ENCODE data around the gene KRTAP5-1.

Gene KRTAP5-1

GRCh38 chr11:1545432-1545831, 39.7 kb downstream of the KRTAP5-1 start:
- H3K9me3 ChIP-seq (ENCODE audit: control extremely low read depth in 1 of 5, control insufficient read depth in 4 of 5, insufficient read depth in 2 of 5, low read depth in 1 of 5, low read length in 4 of 5): no peaks in the 10 kb centered on the region
- H3K27ac ChIP-seq (ENCODE audit: insufficient read depth in 1 of 2, low read depth in 1 of 2, low read length in 2 of 2, poor library complexity in 1 of 2, severe bottlenecking in 2 of 2): no peak overlapping the region
- ChIA-PET POLR2A (no interaction called here), CTCF (interaction anchor here (1.2 to 1.9 kb wide), 2 partner anchors 24 to 30 kb away, joined by 3 to 14 read pairs; no protein-coding TSS in a partner anchor)
- no peak overlapping the region for H3K4me3 ChIP-seq (ENCODE audit: control insufficient read depth in 1 of 7, extremely low read depth in 1 of 7, insufficient read depth in 4 of 7, low read depth in 2 of 7, low read length in 6 of 7)
- no peaks in the 10 kb centered on the region for H3K36me3 ChIP-seq (ENCODE audit: control insufficient read depth in 4 of 4, insufficient read depth in 4 of 4, low read length in 3 of 4)
- H3K27me3 ChIP-seq (replicated peaks in 2 of 5; ENCODE audit: control insufficient read depth in 4 of 5, insufficient read depth in 5 of 5, low read length in 4 of 5): peaks cover 0 to 67% (median 19%) of the 10 kb centered on the region in 5 experiments
- 84% methylated on average over 5 of the region's 5 CpGs for WGBS (ENCODE audit: insufficient coverage)
- no peak for DNase-seq
- peaks cover 0 to 26% (median 22%) of the 10 kb centered on the region in 4 experiments for H3K4me1 ChIP-seq (ENCODE audit: control extremely low read depth in 1 of 4, control insufficient read depth in 4 of 4, insufficient read depth in 4 of 4, low read length in 3 of 4)

- 90% methylated on average over 6 of the region's 6 CpGs for WGBS (ENCODE audit: insufficient coverage)
- no peaks in the 10 kb centered on the region for H3K9me3 ChIP-seq (ENCODE audit: control extremely low read depth in 1 of 5, control insufficient read depth in 4 of 5, insufficient read depth in 2 of 5, low read depth in 1 of 5, low read length in 4 of 5)
- CTCF ChIA-PET: interaction anchor here (1.1 kb wide), 1 partner anchor 25 kb away, joined by 4 read pairs; no protein-coding TSS in a partner anchor
- H3K4me1 ChIP-seq (ENCODE audit: control extremely low read depth in 1 of 4, control insufficient read depth in 4 of 4, insufficient read depth in 4 of 4, low read length in 3 of 4): peaks cover 0 to 26% (median 22%) of the 10 kb centered on the region in 4 experiments
- H3K4me3 ChIP-seq (ENCODE audit: control insufficient read depth in 1 of 7, extremely low read depth in 1 of 7, insufficient read depth in 4 of 7, low read depth in 2 of 7, low read length in 6 of 7): no peak overlapping the region
- H3K27me3 ChIP-seq (replicated peaks in 2 of 5; ENCODE audit: control insufficient read depth in 4 of 5, insufficient read depth in 5 of 5, low read length in 4 of 5): peaks cover 0 to 60% (median 22%) of the 10 kb centered on the region in 5 experiments
- no peak for DNase-seq
- H3K27ac ChIP-seq (ENCODE audit: insufficient read depth in 1 of 2, low read depth in 1 of 2, low read length in 2 of 2, poor library complexity in 1 of 2, severe bottlenecking in 2 of 2): no peak overlapping the region
- POLR2A ChIA-PET: no interaction called here
- H3K36me3 ChIP-seq (ENCODE audit: control insufficient read depth in 4 of 4, insufficient read depth in 4 of 4, low read length in 3 of 4): no peaks in the 10 kb centered on the region
These were observed 40.5 kb downstream of the KRTAP5-1 start for GRCh38 chr11:1544536-1544935.

- Histone ChIP-seq H3K4me1 (ENCODE audit: control extremely low read depth in 1 of 4, control insufficient read depth in 4 of 4, insufficient read depth in 4 of 4, low read length in 3 of 4) (peaks cover 0 to 26% (median 22%) of the 10 kb centered on the region in 4 experiments), H3K27me3 (replicated peaks in 2 of 5; ENCODE audit: control insufficient read depth in 4 of 5, insufficient read depth in 5 of 5, low read length in 4 of 5) (peaks cover 0 to 52% (median 19%) of the 10 kb centered on the region in 5 experiments), H3K4me3 (ENCODE audit: control insufficient read depth in 1 of 7, extremely low read depth in 1 of 7, insufficient read depth in 4 of 7, low read depth in 2 of 7, low read length in 6 of 7) (no peak overlapping the region), H3K27ac (ENCODE audit: insufficient read depth in 1 of 2, low read depth in 1 of 2, low read length in 2 of 2, poor library complexity in 1 of 2, severe bottlenecking in 2 of 2) (no peak overlapping the region), H3K9me3 (ENCODE audit: control extremely low read depth in 1 of 5, control insufficient read depth in 4 of 5, insufficient read depth in 2 of 5, low read depth in 1 of 5, low read length in 4 of 5) (no peaks in the 10 kb centered on the region), H3K36me3 (ENCODE audit: control insufficient read depth in 4 of 4, insufficient read depth in 4 of 4, low read length in 3 of 4) (no peaks in the 10 kb centered on the region)
- CTCF ChIA-PET: interaction anchor here (1.1 kb wide), 1 partner anchor 26 kb away, joined by 4 read pairs; no protein-coding TSS in a partner anchor
- 95% methylated on average over 10 of the region's 13 CpGs for WGBS (ENCODE audit: insufficient coverage)
- POLR2A ChIA-PET: no interaction called here
- no peak for DNase-seq
These were observed 41.3 kb downstream of the KRTAP5-1 start for GRCh38 chr11:1543606-1544263.

GRCh38 chr11:1542267-1542666, 42.8 kb downstream of the KRTAP5-1 start:
- CTCF ChIA-PET: no interaction called here
- no peaks in the 10 kb centered on the region for H3K9me3 ChIP-seq (ENCODE audit: control extremely low read depth in 1 of 5, control insufficient read depth in 4 of 5, insufficient read depth in 2 of 5, low read depth in 1 of 5, low read length in 4 of 5)
- H3K36me3 ChIP-seq (ENCODE audit: control insufficient read depth in 4 of 4, insufficient read depth in 4 of 4, low read length in 3 of 4): peaks cover 0 to 3% (median under 1%) of the 10 kb centered on the region in 4 experiments
- no peak overlapping the region for H3K27ac ChIP-seq (ENCODE audit: insufficient read depth in 1 of 2, low read depth in 1 of 2, low read length in 2 of 2, poor library complexity in 1 of 2, severe bottlenecking in 2 of 2)
- WGBS (ENCODE audit: insufficient coverage): 85% methylated on average over 10 of the region's 10 CpGs
- DNase-seq: no peak
- POLR2A ChIA-PET: no interaction called here
- peaks cover 0 to 38% (median 18%) of the 10 kb centered on the region in 5 experiments for H3K27me3 ChIP-seq (replicated peaks in 2 of 5; ENCODE audit: control insufficient read depth in 4 of 5, insufficient read depth in 5 of 5, low read length in 4 of 5)
- no peak overlapping the region for H3K4me3 ChIP-seq (ENCODE audit: control insufficient read depth in 1 of 7, extremely low read depth in 1 of 7, insufficient read depth in 4 of 7, low read depth in 2 of 7, low read length in 6 of 7)
- H3K4me1 ChIP-seq (ENCODE audit: control extremely low read depth in 1 of 4, control insufficient read depth in 4 of 4, insufficient read depth in 4 of 4, low read length in 3 of 4): peaks cover 0 to 12% (median 10%) of the 10 kb centered on the region in 4 experiments

DNA sequence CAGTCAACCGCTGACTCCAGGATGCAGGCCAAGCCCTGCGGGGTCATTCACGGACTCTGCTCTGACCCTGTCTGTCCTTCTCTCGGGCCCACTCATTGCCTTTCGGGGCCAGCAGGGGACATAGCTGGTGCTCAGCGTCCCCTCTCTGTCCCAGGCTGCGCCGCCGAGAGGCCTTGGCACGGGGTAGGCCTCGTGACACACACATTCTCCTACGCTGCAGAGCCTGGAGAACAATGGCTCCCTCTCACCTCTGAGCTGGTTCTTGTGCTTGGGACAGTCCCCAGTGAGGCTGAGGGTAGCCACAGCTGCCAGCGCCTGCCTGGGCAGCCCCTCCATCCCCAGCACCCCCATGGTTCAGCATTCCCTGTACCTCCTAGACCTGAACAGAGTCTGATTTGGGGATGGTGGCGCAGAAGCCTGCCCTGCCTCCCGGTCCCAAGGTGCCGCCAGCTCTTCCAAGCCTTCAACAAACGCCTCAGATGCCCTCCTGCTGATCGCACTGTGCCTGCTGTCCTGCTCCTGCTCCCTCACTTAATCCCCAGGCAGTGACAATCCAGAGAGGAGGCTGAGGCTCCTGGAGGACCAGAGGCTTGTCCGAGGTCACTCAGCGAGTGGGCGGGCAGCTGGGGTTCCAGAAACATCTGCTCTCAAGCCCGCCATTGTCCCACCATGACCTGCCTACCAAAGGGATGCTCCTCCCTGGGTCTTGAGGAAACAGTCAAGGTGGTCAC, 43.4 kb downstream of the KRTAP5-1 start:
- peaks cover 0 to 4% (median 1%) of the 10 kb centered on the region in 4 experiments for H3K36me3 ChIP-seq (ENCODE audit: control insufficient read depth in 4 of 4, insufficient read depth in 4 of 4, low read length in 3 of 4)
- no peak overlapping the region for H3K27ac ChIP-seq (ENCODE audit: insufficient read depth in 1 of 2, low read depth in 1 of 2, low read length in 2 of 2, poor library complexity in 1 of 2, severe bottlenecking in 2 of 2)
- POLR2A ChIA-PET: no interaction called here
- H3K4me3 ChIP-seq (ENCODE audit: control insufficient read depth in 1 of 7, extremely low read depth in 1 of 7, insufficient read depth in 4 of 7, low read depth in 2 of 7, low read length in 6 of 7): no peak overlapping the region
- WGBS (ENCODE audit: insufficient coverage): 91% methylated on average over 21 of the region's 22 CpGs
- CTCF ChIA-PET: no interaction called here
- peaks cover 0 to 32% (median 15%) of the 10 kb centered on the region in 5 experiments for H3K27me3 ChIP-seq (replicated peaks in 2 of 5; ENCODE audit: control insufficient read depth in 4 of 5, insufficient read depth in 5 of 5, low read length in 4 of 5)
- DNase-seq: no peak
- no peaks in the 10 kb centered on the region for H3K9me3 ChIP-seq (ENCODE audit: control extremely low read depth in 1 of 5, control insufficient read depth in 4 of 5, insufficient read depth in 2 of 5, low read depth in 1 of 5, low read length in 4 of 5)
- H3K4me1 ChIP-seq (ENCODE audit: control extremely low read depth in 1 of 4, control insufficient read depth in 4 of 4, insufficient read depth in 4 of 4, low read length in 3 of 4): peaks cover 0 to 6% (median 3%) of the 10 kb centered on the region in 4 experiments

DNA sequence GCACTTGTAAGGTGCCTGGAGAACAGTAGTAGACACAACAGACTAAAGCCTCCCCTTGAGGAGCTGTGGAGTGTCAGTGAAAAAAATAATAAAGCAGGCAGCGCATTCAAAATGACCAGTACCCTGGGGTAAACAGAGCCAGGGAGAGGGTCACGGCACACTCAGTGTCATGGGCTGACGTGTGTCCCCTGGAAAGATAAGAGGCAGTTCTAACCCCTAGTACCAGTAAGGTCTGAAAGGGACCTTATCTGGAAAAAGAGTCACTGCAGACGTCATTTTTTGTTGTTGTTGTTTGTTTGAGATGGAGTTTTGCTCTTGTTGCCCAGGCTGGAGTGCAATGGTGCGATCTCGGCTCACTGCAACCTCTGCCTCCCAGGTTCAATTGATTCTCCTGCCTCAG, 45.0 kb downstream of the KRTAP5-1 start:
- H3K9me3 ChIP-seq (ENCODE audit: control extremely low read depth in 1 of 5, control insufficient read depth in 4 of 5, insufficient read depth in 2 of 5, low read depth in 1 of 5, low read length in 4 of 5): no peaks in the 10 kb centered on the region
- ChIA-PET CTCF (interaction anchor here (1.9 kb wide), 1 partner anchor 35 kb away, joined by 6 read pairs; no protein-coding TSS in a partner anchor), POLR2A (no interaction called here)
- DNase-seq: no peak
- peaks cover 2 to 10% (median 6%) of the 10 kb centered on the region in 4 experiments for H3K36me3 ChIP-seq (ENCODE audit: control insufficient read depth in 4 of 4, insufficient read depth in 4 of 4, low read length in 3 of 4)
- no peak overlapping the region for H3K27ac ChIP-seq (ENCODE audit: insufficient read depth in 1 of 2, low read depth in 1 of 2, low read length in 2 of 2, poor library complexity in 1 of 2, severe bottlenecking in 2 of 2)
- 89% methylated on average over 5 of the region's 6 CpGs for WGBS (ENCODE audit: insufficient coverage)
- peaks cover 0 to 16% (median 8%) of the 10 kb centered on the region in 5 experiments for H3K27me3 ChIP-seq (replicated peaks in 2 of 5; ENCODE audit: control insufficient read depth in 4 of 5, insufficient read depth in 5 of 5, low read length in 4 of 5)
- H3K4me1 ChIP-seq (ENCODE audit: control extremely low read depth in 1 of 4, control insufficient read depth in 4 of 4, insufficient read depth in 4 of 4, low read length in 3 of 4): no peaks in the 10 kb centered on the region
- H3K4me3 ChIP-seq (ENCODE audit: control insufficient read depth in 1 of 7, extremely low read depth in 1 of 7, insufficient read depth in 4 of 7, low read depth in 2 of 7, low read length in 6 of 7): no peak overlapping the region

DNA sequence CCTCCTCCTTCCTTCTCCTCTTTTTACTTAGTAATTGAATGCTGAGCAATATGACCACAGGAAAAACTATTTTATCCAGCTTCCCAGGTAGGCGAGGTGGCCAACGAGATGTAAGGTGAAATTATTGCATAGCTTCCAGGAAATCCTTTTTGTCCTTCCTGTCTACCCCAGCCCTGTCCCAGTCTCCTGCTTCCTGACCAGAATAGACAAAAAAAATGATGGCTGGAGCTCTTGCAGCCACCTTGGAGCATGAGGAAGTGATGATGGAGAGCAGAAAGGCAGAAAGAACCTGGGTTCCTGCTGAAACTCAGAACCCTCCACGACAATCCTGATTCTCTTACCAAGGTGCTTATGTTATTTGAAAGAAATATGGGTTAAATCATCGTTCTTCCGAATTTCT, 46.9 kb downstream of the KRTAP5-1 start:
- no peak overlapping the region for H3K4me3 ChIP-seq (ENCODE audit: control insufficient read depth in 1 of 7, extremely low read depth in 1 of 7, insufficient read depth in 4 of 7, low read depth in 2 of 7, low read length in 6 of 7)
- H3K36me3 ChIP-seq (ENCODE audit: control insufficient read depth in 4 of 4, insufficient read depth in 4 of 4, low read length in 3 of 4): peaks cover 2 to 17% (median 8%) of the 10 kb centered on the region in 4 experiments
- no peak overlapping the region for H3K27ac ChIP-seq (ENCODE audit: insufficient read depth in 1 of 2, low read depth in 1 of 2, low read length in 2 of 2, poor library complexity in 1 of 2, severe bottlenecking in 2 of 2)
- no peak for DNase-seq
- H3K27me3 ChIP-seq (replicated peaks in 2 of 5; ENCODE audit: control insufficient read depth in 4 of 5, insufficient read depth in 5 of 5, low read length in 4 of 5): peaks cover 0 to 6% (median 2%) of the 10 kb centered on the region in 5 experiments
- POLR2A ChIA-PET: no interaction called here
- no peaks in the 10 kb centered on the region for H3K9me3 ChIP-seq (ENCODE audit: control extremely low read depth in 1 of 5, control insufficient read depth in 4 of 5, insufficient read depth in 2 of 5, low read depth in 1 of 5, low read length in 4 of 5)
- H3K4me1 ChIP-seq (ENCODE audit: control extremely low read depth in 1 of 4, control insufficient read depth in 4 of 4, insufficient read depth in 4 of 4, low read length in 3 of 4): peaks cover 0 to 5% (median 4%) of the 10 kb centered on the region in 4 experiments
- WGBS (ENCODE audit: insufficient coverage): 100% methylated on average over 5 of the region's 5 CpGs
- CTCF ChIA-PET: interaction anchor here (1.1 to 1.4 kb wide), 2 partner anchors 8 to 37 kb away, joined by 4 to 9 read pairs; no protein-coding TSS in a partner anchor

All from common myeloid progenitor, CD34-positive (primary cell).